HFF-Myc (cell line): Measurements from ENCODE around the gene ULK4.

Experiments used
- DNase-seq: peaks from one replicate; pipeline ENCODE4 v3.0.0-alpha.2; 2011; ENCODE audit warnings: low read depth; ENCODE audit errors: extremely low read depth
- H3K4me3 ChIP-seq: replicated peaks from 2 replicates; pipeline ENCODE4 v1.5.1; 2011; ENCODE audit warnings: low read depth, mild to moderate bottlenecking, control low read depth, low read length
- CTCF ChIP-seq: IDR thresholded peaks from 2 replicates; pipeline ENCODE4 v1.5.1; 2012; ENCODE audit warnings: mild to moderate bottlenecking, low read depth, low read length, control low read depth; ENCODE audit errors: missing control alignments

ULK4 gene

GRCh38 chr3:41611008-41611407, 350.9 kb downstream of the ULK4 start:
- DNase-seq = no peak
- no peak overlapping the region for H3K4me3 ChIP-seq
- TF ChIP-seq CTCF = no peak

GRCh38 chr3:41608347-41608746, 353.6 kb downstream of the ULK4 start:
- no peak for TF ChIP-seq CTCF
- no peak for DNase-seq
- H3K4me3 ChIP-seq = no peak overlapping the region

- no peak overlapping the region for H3K4me3 ChIP-seq
- no peak for DNase-seq
- TF ChIP-seq CTCF = no peak
Measured at GRCh38 chr3:41603807-41604206, 358.1 kb downstream of the ULK4 start.

- TF ChIP-seq CTCF = no peak
- no peak for DNase-seq
- no peak overlapping the region for H3K4me3 ChIP-seq
Measured at GRCh38 chr3:41602121-41602520, 359.8 kb downstream of the ULK4 start.

DNA sequence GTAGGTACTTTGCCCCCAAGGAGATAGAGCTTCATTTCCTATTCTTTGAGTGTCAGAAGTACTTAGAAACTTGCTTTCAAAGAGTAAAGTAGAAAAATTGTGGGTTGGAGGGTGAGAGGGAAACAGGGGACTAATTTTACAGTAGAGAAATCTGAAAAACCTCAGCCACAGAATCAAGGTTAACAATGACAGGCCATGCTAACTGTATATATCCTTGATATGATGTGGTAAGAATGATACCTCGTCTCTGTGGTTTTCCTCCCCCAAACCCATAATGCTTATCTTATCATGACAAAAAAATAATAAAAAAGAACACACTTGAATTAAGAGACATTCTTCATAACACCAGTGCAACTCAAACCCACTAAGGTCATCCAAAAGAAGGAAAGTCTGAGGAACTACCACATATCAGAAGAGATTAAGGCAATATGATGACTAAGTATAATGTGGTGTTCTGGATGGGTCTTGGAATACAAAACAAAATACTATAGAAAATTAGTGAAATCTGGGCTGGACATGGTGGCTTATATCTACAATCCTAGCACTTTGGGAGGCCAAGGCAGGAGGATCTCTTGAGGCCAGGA, 360.4 kb downstream of the ULK4 start:
- H3K4me3 ChIP-seq = no peak overlapping the region
- TF ChIP-seq CTCF = no peak
- no peak for DNase-seq

DNA sequence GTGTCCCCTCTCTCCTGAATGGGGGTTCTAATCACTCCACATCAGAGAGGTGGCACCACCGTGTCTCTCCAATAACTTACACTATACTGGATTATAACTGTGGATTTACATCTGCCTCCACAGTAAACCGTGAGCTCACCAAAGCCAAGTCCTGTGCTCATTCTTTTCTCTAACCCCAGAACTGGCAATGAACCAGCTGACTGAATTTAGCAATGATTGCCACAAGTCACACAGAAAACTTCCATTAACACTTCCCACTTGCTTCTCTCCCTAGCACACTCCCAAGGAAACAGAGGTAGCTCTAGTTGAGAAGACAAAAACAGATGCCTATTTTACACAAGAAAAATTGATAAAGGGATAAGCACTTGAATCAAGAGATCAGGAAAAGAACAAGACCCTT, 361.3 kb downstream of the ULK4 start:
- DNase-seq = no peak
- no peak for TF ChIP-seq CTCF
- no peak overlapping the region for H3K4me3 ChIP-seq

DNA sequence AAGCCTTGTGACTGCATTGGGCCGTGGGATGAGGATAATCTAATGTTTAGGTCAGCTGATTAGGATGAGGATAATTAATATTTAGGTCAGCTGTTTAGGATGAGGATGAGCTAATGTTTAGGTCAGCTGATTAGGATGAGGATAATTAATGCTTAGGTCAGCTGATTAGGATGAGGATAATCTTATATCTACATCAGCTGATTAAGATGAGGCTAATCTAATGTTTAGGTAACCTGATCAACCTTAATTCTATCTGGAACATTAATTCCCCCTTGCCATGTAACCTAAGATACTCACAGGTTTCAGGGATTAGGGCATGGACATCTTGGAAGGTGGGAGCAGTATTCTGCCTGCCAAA, 362.8 kb downstream of the ULK4 start:
- DNase-seq = no peak
- TF ChIP-seq CTCF = no peak
- no peak overlapping the region for H3K4me3 ChIP-seq
